ENCODE measurements around the gene EFNA5. TPM values are rescaled to one million over a fixed set of nuclear protein-coding genes. Genes with fewer than 3 reads are reported as not detected.
"Not testable (repeated sequence)": the region's sequence is repeated elsewhere in the genome, so short reads cannot be mapped to it uniquely, and the experiment has no call there.

The EFNA5 gene
- polyA plus RNA-seq, 1 donor from 2014 or later: 4.2 TPM

GRCh38 chr5:107456281-107456715 is 214.4 kb downstream of the EFNA5 start:
- Histone ChIP-seq H4K20me1 (ENCODE audit: insufficient read depth) (no peaks in the 10 kb centered on the region), H3K9me2 (ENCODE audit: insufficient read depth, low read length) (no peaks in the 10 kb centered on the region), H2AFZ (ENCODE audit: low read depth, low read length) (no peak overlapping the region), H3K4me2 (ENCODE audit: low read length) (no peak overlapping the region), H3K9ac (ENCODE audit: low read length) (no peak overlapping the region), H3K79me2 (replicated peaks; ENCODE audit: insufficient read depth, low read length) (peaks cover 15% of the 10 kb centered on the region), H3K9me3 (ENCODE audit: low read length) (no peaks in the 10 kb centered on the region), H3K27ac (ENCODE audit: low read length) (no peak overlapping the region), H3K4me3 (ENCODE audit: low read length) (no peak overlapping the region), H3K27me3 (ENCODE audit: insufficient read depth, low read depth, low read length) (no peaks in the 10 kb centered on the region), H3F3A (ENCODE audit: insufficient read depth, low read length, poor library complexity, severe bottlenecking) (no peaks in the 10 kb centered on the region), H3K36me3 (ENCODE audit: insufficient read depth, low read length) (no peaks in the 10 kb centered on the region)
- TF ChIP-seq SMC3 (conservative IDR thresholded peaks at IDR 0.05; ENCODE audit: poor library complexity) (no peak), POLR2AphosphoS5 (IDR thresholded peaks at IDR 0.05) (no peak), TAF1 (IDR thresholded peaks at IDR 0.05; ENCODE audit: low read depth) (no peak), EP300 (conservative IDR thresholded peaks at IDR 0.05; ENCODE audit: poor library complexity, severe bottlenecking) (no peak), RAD21 (conservative IDR thresholded peaks at IDR 0.05) (no peak), REST (IDR thresholded peaks at IDR 0.05; ENCODE audit: borderline replicate concordance) (no peak), EZH2 (IDR thresholded peaks at IDR 0.05; ENCODE audit: borderline replicate concordance, insufficient read depth, low read length, poor library complexity, severe bottlenecking) (no peak), MXI1 (conservative IDR thresholded peaks at IDR 0.05; ENCODE audit: poor library complexity, severe bottlenecking) (no peak)
- TF ChIP-seq, protein P1, sequence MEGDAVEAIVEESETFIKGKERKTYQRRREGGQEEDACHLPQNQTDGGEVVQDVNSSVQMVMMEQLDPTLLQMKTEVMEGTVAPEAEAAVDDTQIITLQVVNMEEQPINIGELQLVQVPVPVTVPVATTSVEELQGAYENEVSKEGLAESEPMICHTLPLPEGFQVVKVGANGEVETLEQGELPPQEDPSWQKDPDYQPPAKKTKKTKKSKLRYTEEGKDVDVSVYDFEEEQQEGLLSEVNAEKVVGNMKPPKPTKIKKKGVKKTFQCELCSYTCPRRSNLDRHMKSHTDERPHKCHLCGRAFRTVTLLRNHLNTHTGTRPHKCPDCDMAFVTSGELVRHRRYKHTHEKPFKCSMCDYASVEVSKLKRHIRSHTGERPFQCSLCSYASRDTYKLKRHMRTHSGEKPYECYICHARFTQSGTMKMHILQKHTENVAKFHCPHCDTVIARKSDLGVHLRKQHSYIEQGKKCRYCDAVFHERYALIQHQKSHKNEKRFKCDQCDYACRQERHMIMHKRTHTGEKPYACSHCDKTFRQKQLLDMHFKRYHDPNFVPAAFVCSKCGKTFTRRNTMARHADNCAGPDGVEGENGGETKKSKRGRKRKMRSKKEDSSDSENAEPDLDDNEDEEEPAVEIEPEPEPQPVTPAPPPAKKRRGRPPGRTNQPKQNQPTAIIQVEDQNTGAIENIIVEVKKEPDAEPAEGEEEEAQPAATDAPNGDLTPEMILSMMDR (IDR thresholded peaks at IDR 0.05; ENCODE audit: poor library complexity, severe bottlenecking): no peak

DNA sequence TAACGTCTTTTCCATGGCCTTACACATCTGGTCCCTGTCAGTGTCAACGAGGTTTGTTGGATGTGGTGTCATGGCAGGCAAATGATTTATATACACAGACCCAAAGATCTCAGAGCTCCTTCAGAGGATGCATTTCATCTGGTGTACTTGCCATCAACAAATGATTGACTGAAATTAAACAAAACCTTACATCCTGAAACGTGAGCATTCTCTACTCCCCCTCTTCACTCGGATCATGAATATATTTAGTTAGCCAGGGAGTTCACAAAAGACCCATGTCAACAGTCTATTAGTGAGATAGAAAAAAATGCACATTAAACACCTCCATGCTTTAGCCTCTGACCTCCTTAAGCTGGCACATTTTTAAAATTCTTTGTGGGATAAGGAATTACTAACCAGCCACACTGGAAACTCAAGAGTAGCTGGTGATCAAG is 215.6 kb downstream of the EFNA5 start:
- H3K9me2 ChIP-seq (ENCODE audit: insufficient read depth, low read length): no peaks in the 10 kb centered on the region
- no peaks in the 10 kb centered on the region for H3F3A ChIP-seq (ENCODE audit: insufficient read depth, low read length, poor library complexity, severe bottlenecking)
- H3K79me2 ChIP-seq (replicated peaks; ENCODE audit: insufficient read depth, low read length): peaks cover 9% of the 10 kb centered on the region
- no peak overlapping the region for H2AFZ ChIP-seq (ENCODE audit: low read depth, low read length)
- H3K4me2 ChIP-seq (ENCODE audit: low read length): no peak overlapping the region
- H3K36me3 ChIP-seq (ENCODE audit: insufficient read depth, low read length): no peaks in the 10 kb centered on the region
- no peak for TF ChIP-seq POLR2AphosphoS5 (IDR thresholded peaks at IDR 0.05)
- TF ChIP-seq SMC3 (conservative IDR thresholded peaks at IDR 0.05; ENCODE audit: poor library complexity): no peak
- no peak for TF ChIP-seq EZH2 (IDR thresholded peaks at IDR 0.05; ENCODE audit: borderline replicate concordance, insufficient read depth, low read length, poor library complexity, severe bottlenecking)
- no peak for TF ChIP-seq RAD21 (conservative IDR thresholded peaks at IDR 0.05)
- TF ChIP-seq REST (IDR thresholded peaks at IDR 0.05; ENCODE audit: borderline replicate concordance): no peak
- no peak for TF ChIP-seq EP300 (conservative IDR thresholded peaks at IDR 0.05; ENCODE audit: poor library complexity, severe bottlenecking)
- no peak for TF ChIP-seq TAF1 (IDR thresholded peaks at IDR 0.05; ENCODE audit: low read depth)
- TF ChIP-seq, protein P1 (IDR thresholded peaks at IDR 0.05; ENCODE audit: poor library complexity, severe bottlenecking): no peak
- no peak for TF ChIP-seq MXI1 (conservative IDR thresholded peaks at IDR 0.05; ENCODE audit: poor library complexity, severe bottlenecking)
- H3K9me3 ChIP-seq (ENCODE audit: low read length): no peaks in the 10 kb centered on the region
- no peak overlapping the region for H3K4me3 ChIP-seq (ENCODE audit: low read length)
- no peak overlapping the region for H3K27ac ChIP-seq (ENCODE audit: low read length)
- H3K27me3 ChIP-seq (ENCODE audit: insufficient read depth, low read depth, low read length): no peaks in the 10 kb centered on the region
- no peaks in the 10 kb centered on the region for H4K20me1 ChIP-seq (ENCODE audit: insufficient read depth)
- no peak overlapping the region for H3K9ac ChIP-seq (ENCODE audit: low read length)

GRCh38 chr5:107451827-107452226 is 218.9 kb downstream of the EFNA5 start:
- not testable (repeated sequence) for H3K4me2 ChIP-seq (ENCODE audit: low read length); H3K4me3 ChIP-seq (ENCODE audit: low read length); H3K36me3 ChIP-seq (ENCODE audit: insufficient read depth, low read length); H3K27ac ChIP-seq (ENCODE audit: low read length); H3K9me3 ChIP-seq (ENCODE audit: low read length); H2AFZ ChIP-seq (ENCODE audit: low read depth, low read length); H3F3A ChIP-seq (ENCODE audit: insufficient read depth, low read length, poor library complexity, severe bottlenecking); H3K27me3 ChIP-seq (ENCODE audit: insufficient read depth, low read depth, low read length); H3K9me2 ChIP-seq (ENCODE audit: insufficient read depth, low read length); H4K20me1 ChIP-seq (ENCODE audit: insufficient read depth); H3K9ac ChIP-seq (ENCODE audit: low read length); H3K79me2 ChIP-seq (replicated peaks; ENCODE audit: insufficient read depth, low read length)

Data from neural cell (in vitro differentiated cells).